CD14-positive monocyte (primary cell): ENCODE data around the gene AVPR2. TPM values are rescaled to one million over a fixed set of nuclear protein-coding genes. Genes with fewer than 3 reads are reported as not detected.

Experiments used
- DNase-seq, 3 donors: peaks; one replicate each; pipeline ENCODE4 v3.0.0-alpha.2; 2011 to 2022
- H2AFZ ChIP-seq: 2 replicates; pipeline ENCODE4 v1.6.0; 2012; ENCODE audit warnings: mild to moderate bottlenecking, low read depth, low read length, inconsistent platforms; ENCODE audit not compliant: insufficient read depth, poor library complexity, severe bottlenecking
- H3K27ac ChIP-seq, 2 donors: 1 replicate in 1 of 2; 2 replicates in 1 of 2; pipeline ENCODE4 v1.5.1; 2012 to 2013; ENCODE audit warnings: low read length in 2 of 2, control low read depth in 1 of 2, inconsistent platforms in 1 of 2, low read depth in 1 of 2, mild to moderate bottlenecking in 1 of 2
- H3K27me3 ChIP-seq, 2 donors: one replicate each; pipeline versions ENCODE4 v1.6.0 to v1.6.1; 2011 to 2013; ENCODE audit warnings: low read length in 2 of 2; ENCODE audit not compliant: control insufficient read depth in 2 of 2, insufficient read depth in 2 of 2
- H3K36me3 ChIP-seq, 2 donors: replicated peaks in 1 of 2; 1 replicate in 1 of 2; 2 replicates in 1 of 2; pipeline versions ENCODE4 v1.5.1 to v1.6.1; 2012 to 2013; ENCODE audit warnings: low read length in 2 of 2, control low read depth in 1 of 2, inconsistent platforms in 1 of 2, mild to moderate bottlenecking in 1 of 2; ENCODE audit not compliant: insufficient read depth in 2 of 2, control insufficient read depth in 1 of 2
- H3K4me1 ChIP-seq, 2 donors: 1 replicate in 1 of 2; 2 replicates in 1 of 2; pipeline versions ENCODE4 v1.5.1 to v1.6.1; 2012 to 2013; ENCODE audit warnings: low read length in 2 of 2, control low read depth in 1 of 2, inconsistent platforms in 1 of 2, mild to moderate bottlenecking in 1 of 2, moderate library complexity in 1 of 2; ENCODE audit not compliant: insufficient read depth in 2 of 2, control insufficient read depth in 1 of 2
- H3K4me2 ChIP-seq: replicated peaks from 2 replicates; pipeline ENCODE3; 2012; ENCODE audit warnings: low read length, moderate library complexity, mild to moderate bottlenecking; ENCODE audit not compliant: poor library complexity, severe bottlenecking; ENCODE audit errors: extremely low read depth
- H3K4me3 ChIP-seq, 3 experiments: fragments of 200-600 bp in 1 of 3; sonication (generic) in 1 of 3; replicated peaks in 1 of 3; 1 replicate in 2 of 3; 2 replicates in 1 of 3; pipeline ENCODE4 v1.5.1; 2011 to 2013; ENCODE audit warnings: low read length in 3 of 3, mild to moderate bottlenecking in 3 of 3, control low read depth in 2 of 3, low read depth in 2 of 3, inconsistent platforms in 1 of 3, moderate library complexity in 1 of 3
- H3K79me2 ChIP-seq: 2 replicates; pipeline ENCODE4 v1.6.0; 2012; ENCODE audit warnings: mild to moderate bottlenecking, control low read depth, inconsistent platforms, low read length, moderate library complexity; ENCODE audit not compliant: insufficient read depth
- H3K9ac ChIP-seq: 2 replicates; pipeline ENCODE4 v1.6.0; 2017; ENCODE audit warnings: low read length, mild to moderate bottlenecking; ENCODE audit not compliant: insufficient read depth, poor library complexity, severe bottlenecking
- H3K9me3 ChIP-seq, 2 donors: replicated peaks in 1 of 2; 1 replicate in 1 of 2; 2 replicates in 1 of 2; pipeline versions ENCODE4 v1.5.1 to v1.6.1; 2012 to 2013; ENCODE audit warnings: low read length in 2 of 2, control low read depth in 1 of 2; ENCODE audit not compliant: control insufficient read depth in 1 of 2, insufficient read depth in 1 of 2
- H4K20me1 ChIP-seq: 2 replicates; pipeline ENCODE4 v1.6.0; 2012; ENCODE audit warnings: mild to moderate bottlenecking, low read length, control low read depth, moderate library complexity; ENCODE audit not compliant: insufficient read depth
- H3K27ac Mint-ChIP-seq, 7 donors: one replicate each; pipeline ENCODE4 v1.8.0; 2020; ENCODE audit warnings: mild to moderate bottlenecking in 7 of 7, mixed read lengths in 7 of 7, moderate library complexity in 6 of 7, inconsistent platforms in 2 of 7
- H3K27me3 Mint-ChIP-seq, 3 donors: one replicate each; pipeline ENCODE4 v1.8.0; 2021 to 2022; ENCODE audit warnings: low read depth in 3 of 3, mild to moderate bottlenecking in 3 of 3, mixed read lengths in 3 of 3, moderate library complexity in 3 of 3, inconsistent platforms in 1 of 3
- H3K36me3 Mint-ChIP-seq, 2 donors: one replicate each; pipeline ENCODE4 v1.8.0; 2020; ENCODE audit warnings: mixed read lengths in 2 of 2, inconsistent platforms in 1 of 2, mild to moderate bottlenecking in 1 of 2
- H3K4me1 Mint-ChIP-seq: one replicate; pipeline ENCODE4 v1.8.0; 2020; ENCODE audit warnings: mild to moderate bottlenecking, mixed read lengths
- H3K4me3 Mint-ChIP-seq, 2 donors: one replicate each; pipeline ENCODE4 v1.8.0; 2020; ENCODE audit warnings: mild to moderate bottlenecking in 2 of 2, mixed read lengths in 2 of 2, moderate library complexity in 1 of 2
- H3K9me3 Mint-ChIP-seq, 7 donors: one replicate each; pipeline ENCODE4 v1.8.0; 2020 to 2022; ENCODE audit warnings: mixed read lengths in 7 of 7, mild to moderate bottlenecking in 6 of 7, moderate library complexity in 6 of 7, inconsistent platforms in 2 of 7
- CTCF ChIP-seq: fragments of 200-600 bp; IDR thresholded peaks from one replicate; pipeline ENCODE4 v1.8.0; 2022; ENCODE audit warnings: antibody characterized with exemption, mild to moderate bottlenecking
- WGBS: methylation state at CpG from one replicate; pipeline ENCODE4 v1.1.5; 2013; ENCODE audit warnings: missing lambda C conversion rate; ENCODE audit not compliant: insufficient coverage; 5-methylcytosine and 5-hydroxymethylcytosine counted together
- intact Hi-C, 2 donors: fragments of 100-400 bp; cut with micrococcal nuclease; formaldehyde crosslinking; loops; one replicate each; pipeline versions ENCODE4 v1.15.0 to v1.15.1; 2023
- polyA plus RNA-seq, 3 donors: library from polyadenylated mRNA; depleted of rRNA in 1 of 3; unstranded in 2 of 3; stranded (reverse) in 1 of 3; fragments of 300-500 nt in 2 of 3; fragments of >200 nt in 1 of 3; fragmentation: Illumina TruSeq in 2 of 3; gene quantifications; 1 replicate in 2 of 3; 2 replicates in 1 of 3; pipeline ENCODE4 v1.2.3, GENCODE V29; 2012 to 2021

The AVPR2 gene
- polyA plus RNA-seq, 3 donors, result 0.14 to 0.27 TPM; not detected in 1

GRCh38 chrX:153867139-153867538 lies 37.3 kb upstream of the AVPR2 start:
- Mint-ChIP-seq H3K4me3 (no peak overlapping the region), H3K27ac (no peak overlapping the region), H3K36me3 (no peaks in the 10 kb centered on the region), H3K9me3 (peaks cover 0 to 10% (median 0%) of the 10 kb centered on the region in 7 donors), H3K27me3 (peaks cover 9 to 37% (median 15%) of the 10 kb centered on the region in 3 donors), H3K4me1 (no peaks in the 10 kb centered on the region)
- Histone ChIP-seq H3K27ac (no peak overlapping the region), H3K36me3 (no peaks in the 10 kb centered on the region), H3K9ac (no peak overlapping the region), H3K9me3 (no peaks in the 10 kb centered on the region), H3K79me2 (no peaks in the 10 kb centered on the region), H4K20me1 (no peaks in the 10 kb centered on the region), H3K4me3 (no peak overlapping the region), H3K4me1 (no peaks in the 10 kb centered on the region), H3K27me3 (no peaks in the 10 kb centered on the region), H2AFZ (no peak overlapping the region), H3K4me2 (no peak overlapping the region)
- no CpG with 5 or more reads among the region's 9 CpGs for WGBS
- no peak for DNase-seq
- intact Hi-C loops, result no loop called here
- TF ChIP-seq CTCF, result no peak

- H3K4me1 Mint-ChIP-seq, result no peaks in the 10 kb centered on the region
- WGBS, result 85% methylated on average over 2 of the region's 13 CpGs
- H3K9me3 Mint-ChIP-seq, result peaks cover 0 to 10% (median 0%) of the 10 kb centered on the region in 7 donors
- no peaks in the 10 kb centered on the region for H3K36me3 ChIP-seq
- H3K4me2 ChIP-seq, result no peak overlapping the region
- H3K79me2 ChIP-seq, result no peaks in the 10 kb centered on the region
- H3K9ac ChIP-seq, result no peak overlapping the region
- H3K36me3 Mint-ChIP-seq, result no peaks in the 10 kb centered on the region
- H3K4me1 ChIP-seq, result no peaks in the 10 kb centered on the region
- DNase-seq, result no peak
- no peaks in the 10 kb centered on the region for H3K27me3 ChIP-seq
- H3K27ac Mint-ChIP-seq, result no peak overlapping the region
- no peak overlapping the region for H3K27ac ChIP-seq
- intact Hi-C loops, result no loop called here
- no peak for TF ChIP-seq CTCF
- no peak overlapping the region for H2AFZ ChIP-seq
- H4K20me1 ChIP-seq, result no peaks in the 10 kb centered on the region
- H3K27me3 Mint-ChIP-seq, result peaks cover 7 to 39% (median 18%) of the 10 kb centered on the region in 3 donors
- H3K4me3 Mint-ChIP-seq, result no peak overlapping the region
- no peak overlapping the region for H3K4me3 ChIP-seq
- H3K9me3 ChIP-seq, result no peaks in the 10 kb centered on the region
These were observed 36.8 kb upstream of the AVPR2 start for GRCh38 chrX:153867671-153868070.
